ENCODE measurements around the gene HUNK. TPM values are rescaled to one million over a fixed set of nuclear protein-coding genes. Genes with fewer than 3 reads are reported as not detected.

The HUNK gene
- total RNA-seq, 1 donor from 2014 or later, result 60.6 TPM

- H3K27me3 Mint-ChIP-seq (ENCODE audit: low read depth), result peaks cover 2% of the 10 kb centered on the region
- H3K4me3 Mint-ChIP-seq, result no peak overlapping the region
- H3K36me3 Mint-ChIP-seq, result peaks cover under 1% of the 10 kb centered on the region
- H3K9me3 Mint-ChIP-seq, result peaks cover 8% of the 10 kb centered on the region
- H3K4me1 Mint-ChIP-seq, result peaks cover 19% of the 10 kb centered on the region
- no peak for TF ChIP-seq CTCF (IDR thresholded peaks at IDR 0.05; ENCODE audit: unreplicated experiment)
- DNase-seq (ENCODE audit: low spot score in 2 of 2, unreplicated experiment in 2 of 2), result no peak
- no peak overlapping the region for H3K27ac Mint-ChIP-seq
Measured at GRCh38 chr21:32046191-32046590, 173.4 kb downstream of the HUNK start.

- peaks cover 19% of the 10 kb centered on the region for H3K4me1 Mint-ChIP-seq
- H3K27ac Mint-ChIP-seq, result no peak overlapping the region
- no peak overlapping the region for H3K4me3 Mint-ChIP-seq
- no peaks in the 10 kb centered on the region for H3K27me3 Mint-ChIP-seq (ENCODE audit: low read depth)
- no peak for DNase-seq (ENCODE audit: low spot score in 2 of 2, unreplicated experiment in 2 of 2)
- H3K9me3 Mint-ChIP-seq, result peaks cover 21% of the 10 kb centered on the region
- TF ChIP-seq CTCF (IDR thresholded peaks at IDR 0.05; ENCODE audit: unreplicated experiment), result no peak
- peaks cover 8% of the 10 kb centered on the region for H3K36me3 Mint-ChIP-seq
Measured at GRCh38 chr21:32048353-32048752, 175.5 kb downstream of the HUNK start.

Other genes starting within 250 kb of the HUNK start
- 150 to 158 TPM (median 154 TPM) in 3 replicates for gene SOD1, start 213.3 kb upstream of the HUNK start, total RNA-seq
- gene SCAF4, start 140.9 kb upstream of the HUNK start, total RNA-seq, result 55.6 to 58.9 TPM (median 57.4 TPM) in 3 replicates